Liver (tissue), 9 donors: Measurements from ENCODE around the gene ATL1. TPM values are rescaled to one million over a fixed set of nuclear protein-coding genes. Genes with fewer than 3 reads are reported as not detected.
"Not testable (repeated sequence)": the region's sequence is repeated elsewhere in the genome, so short reads cannot be mapped to it uniquely, and the experiment has no call there.

Source experiments
- DNase-seq: peaks from one replicate; pipeline ENCODE4 v3.0.0-alpha.2; 2017; ENCODE audit warnings: low spot score
- H3K27ac ChIP-seq, 2 donors: one replicate each; pipeline ENCODE4 v1.7.0; 2013; ENCODE audit warnings: inconsistent platforms in 2 of 2, low read length in 2 of 2, control low read depth in 1 of 2, low read depth in 1 of 2, mild to moderate bottlenecking in 1 of 2
- H3K27me3 ChIP-seq, 4 donors: one replicate each; pipeline versions ENCODE4 v1.6.1 to v1.7.0; 2013; ENCODE audit warnings: low read length in 3 of 4, inconsistent platforms in 1 of 4, mild to moderate bottlenecking in 1 of 4, moderate library complexity in 1 of 4; ENCODE audit not compliant: control insufficient read depth in 4 of 4, insufficient read depth in 4 of 4
- H3K36me3 ChIP-seq, 4 donors: one replicate each; pipeline versions ENCODE4 v1.6.1 to v1.7.0; 2013; ENCODE audit warnings: low read length in 3 of 4, mild to moderate bottlenecking in 3 of 4, low read depth in 1 of 4, moderate library complexity in 1 of 4; ENCODE audit not compliant: control insufficient read depth in 4 of 4, insufficient read depth in 3 of 4
- H3K4me1 ChIP-seq, 4 donors: one replicate each; pipeline versions ENCODE4 v1.6.1 to v1.7.0; 2013; ENCODE audit warnings: low read length in 3 of 4, mild to moderate bottlenecking in 3 of 4, moderate library complexity in 1 of 4; ENCODE audit not compliant: control insufficient read depth in 4 of 4, insufficient read depth in 4 of 4
- H3K4me3 ChIP-seq, 3 donors: one replicate each; pipeline versions ENCODE4 v1.6.1 to v1.7.0; 2013; ENCODE audit warnings: low read length in 3 of 3, control low read depth in 1 of 3, low read depth in 1 of 3, mild to moderate bottlenecking in 1 of 3
- H3K9ac ChIP-seq, 2 donors: one replicate each; pipeline ENCODE4 v1.7.0; 2013; ENCODE audit warnings: low read length in 2 of 2, mild to moderate bottlenecking in 2 of 2, moderate library complexity in 2 of 2, control low read depth in 1 of 2, low read depth in 1 of 2
- H3K9me3 ChIP-seq, 4 donors: one replicate each; pipeline versions ENCODE4 v1.6.1 to v1.7.0; 2013; ENCODE audit warnings: low read length in 3 of 4; ENCODE audit not compliant: control insufficient read depth in 4 of 4
- EGR1 ChIP-seq, 2 donors: IDR thresholded peaks; 2 replicates each; pipeline ENCODE4 v1.6.1; 2016 to 2018; ENCODE audit warnings: antibody characterized with exemption in 2 of 2, low read depth in 2 of 2
- FOXA1 ChIP-seq: IDR thresholded peaks from 2 replicates; pipeline ENCODE4 v1.6.1; 2016; ENCODE audit warnings: antibody characterized with exemption
- FOXA2 ChIP-seq: IDR thresholded peaks from 2 replicates; pipeline ENCODE4 v1.6.1; 2016; ENCODE audit warnings: antibody characterized with exemption
- GABPA ChIP-seq, 2 donors: IDR thresholded peaks in 1 of 2; conservative IDR thresholded peaks in 1 of 2; 2 replicates each; pipeline ENCODE4 v1.6.1; 2016; ENCODE audit warnings: antibody characterized with exemption in 2 of 2, mild to moderate bottlenecking in 1 of 2, moderate library complexity in 1 of 2
- HNF4A ChIP-seq, 2 donors: conservative IDR thresholded peaks; 2 replicates each; pipeline ENCODE4 v1.6.1; 2016; ENCODE audit warnings: antibody characterized with exemption in 2 of 2, mild to moderate bottlenecking in 2 of 2
- HNF4G ChIP-seq: IDR thresholded peaks from 2 replicates; pipeline ENCODE4 v1.6.1; 2016; ENCODE audit warnings: antibody characterized with exemption
- JUND ChIP-seq, 2 donors: IDR thresholded peaks; 2 replicates each; pipeline ENCODE4 v1.6.1; 2016; ENCODE audit warnings: antibody characterized with exemption in 2 of 2
- NR2F2 ChIP-seq: IDR thresholded peaks from 2 replicates; pipeline ENCODE4 v1.6.1; 2016; ENCODE audit warnings: antibody characterized with exemption
- RAD21 ChIP-seq, 2 donors: IDR thresholded peaks; 2 replicates each; pipeline ENCODE4 v1.6.1; 2016; ENCODE audit warnings: antibody characterized with exemption in 2 of 2, mild to moderate bottlenecking in 2 of 2
- RXRA ChIP-seq, 2 donors: IDR thresholded peaks; 2 replicates each; pipeline ENCODE4 v1.6.1; 2017 to 2018; ENCODE audit warnings: antibody characterized with exemption in 2 of 2, mild to moderate bottlenecking in 1 of 2
- SP1 ChIP-seq: IDR thresholded peaks from 2 replicates; pipeline ENCODE4 v1.6.1; 2018; ENCODE audit warnings: antibody characterized with exemption, mild to moderate bottlenecking
- TAF1 ChIP-seq: conservative IDR thresholded peaks from 2 replicates; pipeline ENCODE4 v1.6.1; 2016; ENCODE audit warnings: antibody characterized with exemption, mild to moderate bottlenecking
- YY1 ChIP-seq: IDR thresholded peaks from 2 replicates; pipeline ENCODE4 v1.6.1; 2016; ENCODE audit warnings: antibody characterized with exemption, mild to moderate bottlenecking
- WGBS: extraction: QIAGEN DNeasy Blood & Tissue Kit; methylation state at CpG from one replicate; pipeline ENCODE4 v1.1.7; 2013; 5-methylcytosine and 5-hydroxymethylcytosine counted together
- polyA plus RNA-seq, 2 donors: library from polyadenylated mRNA; stranded (reverse) in 1 of 2; unstranded in 1 of 2; fragments of 200-250 nt in 1 of 2; fragments of >200 nt in 1 of 2; fragmentation: Nextera tagmentation in 1 of 2; extraction: Ambion mirVana in 1 of 2; gene quantifications; one replicate each; pipeline versions ENCODE4 v1.2.1 to v1.2.3, GENCODE V29; 2013 to 2015
- total RNA-seq, 2 donors: library from RNA; depleted of rRNA; stranded (reverse); fragments of >200 nt; gene quantifications; one replicate each; pipeline ENCODE4 v1.2.3, GENCODE V29; 2014
- TF ChIP-seq, protein P1 (sequence below): IDR thresholded peaks from 2 replicates; pipeline ENCODE4 v1.6.1; 2016; ENCODE audit warnings: antibody characterized with exemption, mild to moderate bottlenecking
- TF ChIP-seq, protein P2 (sequence below): IDR thresholded peaks from 2 replicates; pipeline ENCODE4 v1.6.1; 2016; ENCODE audit warnings: antibody characterized with exemption
- TF ChIP-seq, protein P3 (sequence below): IDR thresholded peaks from 2 replicates; pipeline ENCODE4 v1.6.1; 2016; ENCODE audit warnings: antibody characterized with exemption
- TF ChIP-seq, protein P4 (sequence below): IDR thresholded peaks from 2 replicates; pipeline ENCODE4 v1.6.1; 2016; ENCODE audit warnings: antibody characterized with exemption
- TF ChIP-seq, protein P5 (sequence below): fragments of 150-350 bp; IDR thresholded peaks from 2 replicates; pipeline ENCODE4 v1.5.1; 2017; ENCODE audit warnings: improper control_type of control experiment, low read depth, low read length; ENCODE audit not compliant: missing input control
- donor health status: healthy.
- donor health status: healthy.
- donor health status: healthy.
- donor health status: healthy.
- donor health status: healthy.

The ATL1 gene
- total and polyA plus RNA-seq, 4 donors, result 0.17 to 0.79 (median 0.47) TPM

DNA sequence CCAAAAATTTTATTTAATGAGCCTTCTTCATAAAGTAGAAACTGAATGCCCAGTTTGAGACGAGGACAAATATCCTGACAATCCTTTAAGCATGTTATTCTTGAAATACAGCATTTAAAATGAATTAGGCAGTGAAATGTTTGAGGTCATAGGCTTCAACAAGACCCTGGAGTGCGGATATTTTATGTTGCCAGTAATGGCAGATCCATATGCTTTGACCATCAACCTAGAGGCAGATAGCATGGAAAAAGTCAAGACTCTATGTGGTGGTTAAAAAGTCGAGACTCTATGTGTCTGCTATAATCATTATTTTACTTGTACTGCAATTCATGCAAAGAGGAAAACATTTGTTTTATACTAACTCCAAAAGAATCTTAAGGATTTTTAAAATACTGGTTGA, 25.5 kb upstream of the ATL1 start:
- Histone ChIP-seq H3K9ac (no peak overlapping the region), H3K27ac (no peak overlapping the region), H3K27me3 (no peaks in the 10 kb centered on the region), H3K4me1 (peaks cover 0 to 25% (median 13%) of the 10 kb centered on the region in 4 donors), H3K9me3 (no peaks in the 10 kb centered on the region), H3K4me3 (no peak overlapping the region), H3K36me3 (peaks cover 0 to 2% (median 0%) of the 10 kb centered on the region in 4 donors)
- no peak for DNase-seq
- 88% methylated on average over 3 of the region's 3 CpGs for WGBS
- TF ChIP-seq GABPA (IDR thresholded peaks at IDR 0.05 in 1 of 2, conservative IDR thresholded peaks at IDR 0.05 in 1 of 2) (no peak), HNF4A (conservative IDR thresholded peaks at IDR 0.05) (no peak)

DNA sequence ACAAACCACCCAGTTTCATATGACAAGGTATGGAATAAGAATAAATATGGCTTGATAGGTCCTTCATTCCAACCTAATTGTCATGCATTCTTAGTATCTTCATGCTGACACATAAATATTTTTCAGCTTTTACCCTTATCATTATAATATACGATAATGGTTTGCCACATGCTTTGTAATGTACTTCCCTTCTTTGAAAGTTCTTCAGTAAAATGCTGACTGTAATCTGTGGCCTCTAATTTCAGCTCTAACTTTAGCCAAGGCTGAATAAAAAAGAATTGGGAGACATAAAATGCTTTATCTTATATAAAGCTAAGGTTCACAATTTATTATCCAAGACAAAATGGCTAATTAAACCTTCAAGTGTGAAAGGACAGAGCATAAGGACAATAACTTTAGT, 24.9 kb upstream of the ATL1 start:
- H3K9ac ChIP-seq, result no peak overlapping the region
- peaks cover 0 to 25% (median 13%) of the 10 kb centered on the region in 4 donors for H3K4me1 ChIP-seq
- H3K36me3 ChIP-seq, result no peaks in the 10 kb centered on the region
- H3K4me3 ChIP-seq, result no peak overlapping the region
- no peak overlapping the region for H3K27ac ChIP-seq
- 76% methylated on average over 1 of the region's 1 CpG for WGBS
- no peaks in the 10 kb centered on the region for H3K9me3 ChIP-seq
- no peak for DNase-seq
- H3K27me3 ChIP-seq, result no peaks in the 10 kb centered on the region
- TF ChIP-seq TAF1, result no peak
- TF ChIP-seq YY1, result no peak
- TF ChIP-seq, protein P1, sequence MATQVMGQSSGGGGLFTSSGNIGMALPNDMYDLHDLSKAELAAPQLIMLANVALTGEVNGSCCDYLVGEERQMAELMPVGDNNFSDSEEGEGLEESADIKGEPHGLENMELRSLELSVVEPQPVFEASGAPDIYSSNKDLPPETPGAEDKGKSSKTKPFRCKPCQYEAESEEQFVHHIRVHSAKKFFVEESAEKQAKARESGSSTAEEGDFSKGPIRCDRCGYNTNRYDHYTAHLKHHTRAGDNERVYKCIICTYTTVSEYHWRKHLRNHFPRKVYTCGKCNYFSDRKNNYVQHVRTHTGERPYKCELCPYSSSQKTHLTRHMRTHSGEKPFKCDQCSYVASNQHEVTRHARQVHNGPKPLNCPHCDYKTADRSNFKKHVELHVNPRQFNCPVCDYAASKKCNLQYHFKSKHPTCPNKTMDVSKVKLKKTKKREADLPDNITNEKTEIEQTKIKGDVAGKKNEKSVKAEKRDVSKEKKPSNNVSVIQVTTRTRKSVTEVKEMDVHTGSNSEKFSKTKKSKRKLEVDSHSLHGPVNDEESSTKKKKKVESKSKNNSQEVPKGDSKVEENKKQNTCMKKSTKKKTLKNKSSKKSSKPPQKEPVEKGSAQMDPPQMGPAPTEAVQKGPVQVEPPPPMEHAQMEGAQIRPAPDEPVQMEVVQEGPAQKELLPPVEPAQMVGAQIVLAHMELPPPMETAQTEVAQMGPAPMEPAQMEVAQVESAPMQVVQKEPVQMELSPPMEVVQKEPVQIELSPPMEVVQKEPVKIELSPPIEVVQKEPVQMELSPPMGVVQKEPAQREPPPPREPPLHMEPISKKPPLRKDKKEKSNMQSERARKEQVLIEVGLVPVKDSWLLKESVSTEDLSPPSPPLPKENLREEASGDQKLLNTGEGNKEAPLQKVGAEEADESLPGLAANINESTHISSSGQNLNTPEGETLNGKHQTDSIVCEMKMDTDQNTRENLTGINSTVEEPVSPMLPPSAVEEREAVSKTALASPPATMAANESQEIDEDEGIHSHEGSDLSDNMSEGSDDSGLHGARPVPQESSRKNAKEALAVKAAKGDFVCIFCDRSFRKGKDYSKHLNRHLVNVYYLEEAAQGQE, result no peak
- TF ChIP-seq, protein P2, sequence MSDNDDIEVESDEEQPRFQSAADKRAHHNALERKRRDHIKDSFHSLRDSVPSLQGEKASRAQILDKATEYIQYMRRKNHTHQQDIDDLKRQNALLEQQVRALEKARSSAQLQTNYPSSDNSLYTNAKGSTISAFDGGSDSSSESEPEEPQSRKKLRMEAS, result no peak
- TF ChIP-seq JUND (IDR thresholded peaks at IDR 0.05), result no peak
- no peak for TF ChIP-seq GABPA (IDR thresholded peaks at IDR 0.05 in 1 of 2, conservative IDR thresholded peaks at IDR 0.05 in 1 of 2)
- TF ChIP-seq, protein P3, sequence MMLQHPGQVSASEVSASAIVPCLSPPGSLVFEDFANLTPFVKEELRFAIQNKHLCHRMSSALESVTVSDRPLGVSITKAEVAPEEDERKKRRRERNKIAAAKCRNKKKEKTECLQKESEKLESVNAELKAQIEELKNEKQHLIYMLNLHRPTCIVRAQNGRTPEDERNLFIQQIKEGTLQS, result no peak
- TF ChIP-seq SP1, result no peak
- no peak for TF ChIP-seq FOXA1
- TF ChIP-seq FOXA2, result no peak
- no peak for TF ChIP-seq HNF4G
- TF ChIP-seq RXRA (IDR thresholded peaks at IDR 0.05), result no peak
- TF ChIP-seq, protein P4, sequence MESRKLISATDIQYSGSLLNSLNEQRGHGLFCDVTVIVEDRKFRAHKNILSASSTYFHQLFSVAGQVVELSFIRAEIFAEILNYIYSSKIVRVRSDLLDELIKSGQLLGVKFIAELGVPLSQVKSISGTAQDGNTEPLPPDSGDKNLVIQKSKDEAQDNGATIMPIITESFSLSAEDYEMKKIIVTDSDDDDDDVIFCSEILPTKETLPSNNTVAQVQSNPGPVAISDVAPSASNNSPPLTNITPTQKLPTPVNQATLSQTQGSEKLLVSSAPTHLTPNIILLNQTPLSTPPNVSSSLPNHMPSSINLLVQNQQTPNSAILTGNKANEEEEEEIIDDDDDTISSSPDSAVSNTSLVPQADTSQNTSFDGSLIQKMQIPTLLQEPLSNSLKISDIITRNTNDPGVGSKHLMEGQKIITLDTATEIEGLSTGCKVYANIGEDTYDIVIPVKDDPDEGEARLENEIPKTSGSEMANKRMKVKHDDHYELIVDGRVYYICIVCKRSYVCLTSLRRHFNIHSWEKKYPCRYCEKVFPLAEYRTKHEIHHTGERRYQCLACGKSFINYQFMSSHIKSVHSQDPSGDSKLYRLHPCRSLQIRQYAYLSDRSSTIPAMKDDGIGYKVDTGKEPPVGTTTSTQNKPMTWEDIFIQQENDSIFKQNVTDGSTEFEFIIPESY, result no peak
- no peak for TF ChIP-seq HNF4A (conservative IDR thresholded peaks at IDR 0.05)
- TF ChIP-seq, protein P5, sequence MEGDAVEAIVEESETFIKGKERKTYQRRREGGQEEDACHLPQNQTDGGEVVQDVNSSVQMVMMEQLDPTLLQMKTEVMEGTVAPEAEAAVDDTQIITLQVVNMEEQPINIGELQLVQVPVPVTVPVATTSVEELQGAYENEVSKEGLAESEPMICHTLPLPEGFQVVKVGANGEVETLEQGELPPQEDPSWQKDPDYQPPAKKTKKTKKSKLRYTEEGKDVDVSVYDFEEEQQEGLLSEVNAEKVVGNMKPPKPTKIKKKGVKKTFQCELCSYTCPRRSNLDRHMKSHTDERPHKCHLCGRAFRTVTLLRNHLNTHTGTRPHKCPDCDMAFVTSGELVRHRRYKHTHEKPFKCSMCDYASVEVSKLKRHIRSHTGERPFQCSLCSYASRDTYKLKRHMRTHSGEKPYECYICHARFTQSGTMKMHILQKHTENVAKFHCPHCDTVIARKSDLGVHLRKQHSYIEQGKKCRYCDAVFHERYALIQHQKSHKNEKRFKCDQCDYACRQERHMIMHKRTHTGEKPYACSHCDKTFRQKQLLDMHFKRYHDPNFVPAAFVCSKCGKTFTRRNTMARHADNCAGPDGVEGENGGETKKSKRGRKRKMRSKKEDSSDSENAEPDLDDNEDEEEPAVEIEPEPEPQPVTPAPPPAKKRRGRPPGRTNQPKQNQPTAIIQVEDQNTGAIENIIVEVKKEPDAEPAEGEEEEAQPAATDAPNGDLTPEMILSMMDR, result no peak
- TF ChIP-seq RAD21 (IDR thresholded peaks at IDR 0.05), result no peak
- no peak for TF ChIP-seq NR2F2
- no peak for TF ChIP-seq EGR1 (IDR thresholded peaks at IDR 0.05; ENCODE audit: low read depth in 2 of 2)

DNA sequence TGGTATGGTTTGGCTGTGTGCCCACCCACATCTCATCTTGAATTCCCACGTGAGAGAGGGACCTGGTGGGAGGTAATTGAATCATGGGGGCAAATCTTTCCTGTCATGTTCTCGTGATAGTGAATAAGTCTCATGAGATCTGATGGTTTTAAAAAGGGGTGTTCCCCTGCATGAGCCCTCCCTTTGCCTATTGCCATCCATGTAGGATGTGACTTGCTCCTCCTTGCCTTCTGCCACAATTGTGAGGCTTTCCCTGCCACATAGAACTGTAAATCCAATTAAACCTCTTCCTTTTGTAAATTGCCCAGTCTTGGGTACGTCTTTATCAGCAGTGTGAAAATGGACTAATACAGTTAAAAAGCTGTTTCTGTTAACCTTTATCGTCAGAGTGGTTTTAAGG, 21.9 kb upstream of the ATL1 start:
- H3K9me3 ChIP-seq, H3K4me1 ChIP-seq, H3K9ac ChIP-seq, DNase-seq, H3K4me3 ChIP-seq, H3K36me3 ChIP-seq, H3K27ac ChIP-seq, H3K27me3 ChIP-seq: not testable (repeated sequence)
- 69% methylated on average over 4 of the region's 4 CpGs for WGBS
